ENCODE measurements around the gene MEAK7.
A peak's percentile ranks its signal among the peaks of the same experiment; 100 is the strongest.

GRCh38 chr16:84548971-84549844 lies 44.7 kb upstream of the MEAK7 start:
- TF ChIP-seq CTCF (IDR thresholded peaks at IDR 0.05) (no peak), POLR2A (IDR thresholded peaks at IDR 0.05) (peak; percentile 47), POLR2AphosphoS5 (IDR thresholded peaks at IDR 0.05) (no peak), EP300 (IDR thresholded peaks at IDR 0.05; ENCODE audit: low read depth) (no peak)

Data from transverse colon (tissue), 4 donors.